Measurements from ENCODE around the gene TRPM3. TPM values are rescaled to one million over a fixed set of nuclear protein-coding genes. Genes with fewer than 3 reads are reported as not detected.

TRPM3 gene
- total RNA-seq, 3 donors from 2014 or later (not counting 1 experiment from before 2014, with no cell fraction given): not detected

GRCh38 chr9:71127301-71127700, 5.9 kb upstream of the TRPM3 start:
- intact Hi-C loops (cut with micrococcal nuclease): no loop called here
- peaks cover 4 to 7% of the 10 kb centered on the region in 2 donors for H3K9me3 Mint-ChIP-seq
- WGBS (ENCODE audit: insufficient coverage): 90% methylated on average over 2 of the region's 2 CpGs

DNA sequence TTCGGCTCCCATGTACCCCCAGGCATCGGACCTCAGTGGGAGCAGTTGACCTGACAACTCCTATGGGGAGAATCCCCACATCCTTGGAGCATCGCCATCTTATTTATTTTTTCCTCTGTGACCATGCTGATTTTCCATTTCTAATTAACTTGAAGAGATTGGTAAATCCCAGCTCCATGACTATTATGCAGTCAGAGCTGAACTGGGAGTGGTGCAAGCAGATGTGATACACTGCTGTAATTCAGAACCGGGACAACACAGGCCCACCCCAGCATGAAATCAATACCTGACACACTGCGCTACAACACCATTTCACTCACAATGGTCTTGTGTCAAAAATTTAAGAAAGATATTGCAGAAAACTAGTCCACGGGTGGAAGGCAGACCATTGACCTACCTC, 1.0 kb upstream of the TRPM3 start:
- intact Hi-C loops (cut with micrococcal nuclease): no loop called here
- no peaks in the 10 kb centered on the region for H3K4me1 ChIP-seq (ENCODE audit: control insufficient read depth, insufficient read depth, low read length)
- no peaks in the 10 kb centered on the region for H3K27me3 ChIP-seq (ENCODE audit: control insufficient read depth, insufficient read depth, low read length)
- DNase-seq: no peak
- H3K9me3 ChIP-seq (ENCODE audit: control insufficient read depth, insufficient read depth, low read length): no peaks in the 10 kb centered on the region
- no peak for ATAC-seq
- no peak overlapping the region for H3K27ac Mint-ChIP-seq
- no peak overlapping the region for H3K4me3 Mint-ChIP-seq
- no peaks in the 10 kb centered on the region for H3K36me3 ChIP-seq (ENCODE audit: control insufficient read depth, insufficient read depth, low read length)
- H3K4me3 ChIP-seq (ENCODE audit: low read length): no peak overlapping the region
- H3K4me1 Mint-ChIP-seq: no peaks in the 10 kb centered on the region
- peaks cover 0 to 5% of the 10 kb centered on the region in 2 donors for H3K9me3 Mint-ChIP-seq
- H3K27me3 Mint-ChIP-seq (ENCODE audit: low read depth in 2 of 2): peaks cover 6 to 8% of the 10 kb centered on the region in 2 donors
- 92% methylated on average over 6 of the region's 6 CpGs for WGBS (ENCODE audit: insufficient coverage)
- no peak for TF ChIP-seq CTCF (IDR thresholded peaks at IDR 0.05)
- no peaks in the 10 kb centered on the region for H3K36me3 Mint-ChIP-seq
- no peak overlapping the region for H3K27ac ChIP-seq (ENCODE audit: low read length)

More at GRCh38 chr9:71127301-71127700, 5.9 kb upstream of the TRPM3 start:
- DNase-seq: no peak
- ATAC-seq: no peak
- Histone ChIP-seq H3K4me3 (ENCODE audit: low read length) (no peak overlapping the region), H3K9me3 (ENCODE audit: control insufficient read depth, insufficient read depth, low read length) (no peaks in the 10 kb centered on the region), H3K27ac (ENCODE audit: low read length) (no peak overlapping the region), H3K36me3 (ENCODE audit: control insufficient read depth, insufficient read depth, low read length) (no peaks in the 10 kb centered on the region), H3K27me3 (ENCODE audit: control insufficient read depth, insufficient read depth, low read length) (no peaks in the 10 kb centered on the region), H3K4me1 (ENCODE audit: control insufficient read depth, insufficient read depth, low read length) (no peaks in the 10 kb centered on the region)
- Mint-ChIP-seq H3K27ac (no peak overlapping the region), H3K36me3 (no peaks in the 10 kb centered on the region), H3K4me1 (no peaks in the 10 kb centered on the region), H3K27me3 (ENCODE audit: low read depth in 2 of 2) (peaks cover 0 to 2% of the 10 kb centered on the region in 2 donors), H3K4me3 (no peak overlapping the region)
- no peak for TF ChIP-seq CTCF (IDR thresholded peaks at IDR 0.05)

- Mint-ChIP-seq H3K9me3 (peaks cover 0 to 6% of the 10 kb centered on the region in 2 donors), H3K36me3 (no peaks in the 10 kb centered on the region), H3K4me3 (no peak overlapping the region), H3K27ac (no peak overlapping the region), H3K27me3 (ENCODE audit: low read depth in 2 of 2) (peaks cover 6 to 8% of the 10 kb centered on the region in 2 donors), H3K4me1 (no peaks in the 10 kb centered on the region)
- H3K27me3 ChIP-seq (ENCODE audit: control insufficient read depth, insufficient read depth, low read length): no peaks in the 10 kb centered on the region
- intact Hi-C loops (cut with micrococcal nuclease): no loop called here
- no peak for DNase-seq
- H3K9me3 ChIP-seq (ENCODE audit: control insufficient read depth, insufficient read depth, low read length): no peaks in the 10 kb centered on the region
- H3K36me3 ChIP-seq (ENCODE audit: control insufficient read depth, insufficient read depth, low read length): no peaks in the 10 kb centered on the region
- H3K27ac ChIP-seq (ENCODE audit: low read length): no peak overlapping the region
- no peaks in the 10 kb centered on the region for H3K4me1 ChIP-seq (ENCODE audit: control insufficient read depth, insufficient read depth, low read length)
- no peak for TF ChIP-seq CTCF (IDR thresholded peaks at IDR 0.05)
- WGBS (ENCODE audit: insufficient coverage): 50% methylated on average over 1 of the region's 1 CpG
- no peak overlapping the region for H3K4me3 ChIP-seq (ENCODE audit: low read length)
- no peak for ATAC-seq
Measured at GRCh38 chr9:71122022-71122275, 528 bp upstream of the TRPM3 start.

DNA sequence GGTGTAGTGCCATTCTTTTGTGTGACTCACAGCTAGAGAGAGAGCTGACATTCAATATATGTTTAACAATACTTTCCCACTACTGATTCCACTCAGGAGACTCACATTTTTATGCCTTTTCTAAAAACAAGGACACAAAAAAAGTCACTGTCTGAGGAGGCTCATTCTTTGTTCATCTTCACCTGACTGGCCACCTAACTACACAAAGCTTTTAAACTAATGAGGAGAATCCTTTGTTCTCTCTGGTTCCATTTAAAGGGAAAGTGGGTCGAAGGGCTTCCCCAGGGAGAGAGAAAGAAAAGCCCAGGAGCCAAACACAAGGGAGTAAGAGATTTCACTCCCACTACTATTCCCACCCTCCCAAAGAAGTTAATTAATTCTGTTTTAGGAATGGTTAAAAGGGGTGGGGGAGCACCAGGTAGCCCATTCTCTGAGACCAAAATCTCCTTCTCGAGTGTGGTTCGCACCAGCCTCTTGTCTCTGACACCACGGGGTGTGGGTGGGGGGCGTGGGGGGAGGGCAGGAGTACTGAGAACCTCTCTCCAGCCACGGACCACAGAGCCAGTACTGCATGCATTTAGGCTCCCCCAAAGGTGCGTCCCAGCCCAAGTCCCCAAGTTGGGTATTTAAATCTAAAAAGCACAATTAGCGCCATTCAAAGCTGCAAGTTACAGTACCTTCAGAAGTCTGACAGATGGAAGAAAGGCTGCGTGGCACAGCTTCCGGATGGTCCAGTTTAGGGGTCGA, 747 bp downstream of the TRPM3 start:
- no peak overlapping the region for H3K27ac ChIP-seq (ENCODE audit: low read length)
- no peaks in the 10 kb centered on the region for H3K9me3 ChIP-seq (ENCODE audit: control insufficient read depth, insufficient read depth, low read length)
- no peak overlapping the region for H3K27ac Mint-ChIP-seq
- WGBS (ENCODE audit: insufficient coverage): 59% methylated on average over 8 of the region's 11 CpGs
- H3K4me3 Mint-ChIP-seq: no peak overlapping the region
- H3K4me1 Mint-ChIP-seq: no peaks in the 10 kb centered on the region
- DNase-seq: no peak
- no peak overlapping the region for H3K4me3 ChIP-seq (ENCODE audit: low read length)
- no peaks in the 10 kb centered on the region for H3K4me1 ChIP-seq (ENCODE audit: control insufficient read depth, insufficient read depth, low read length)
- H3K36me3 Mint-ChIP-seq: no peaks in the 10 kb centered on the region
- H3K27me3 ChIP-seq (ENCODE audit: control insufficient read depth, insufficient read depth, low read length): no peaks in the 10 kb centered on the region
- intact Hi-C loops (cut with micrococcal nuclease): no loop called here
- H3K36me3 ChIP-seq (ENCODE audit: control insufficient read depth, insufficient read depth, low read length): no peaks in the 10 kb centered on the region
- H3K27me3 Mint-ChIP-seq (ENCODE audit: low read depth in 2 of 2): peaks cover 6 to 8% of the 10 kb centered on the region in 2 donors
- H3K9me3 Mint-ChIP-seq: peaks cover 0 to 7% of the 10 kb centered on the region in 2 donors
- no peak for TF ChIP-seq CTCF (IDR thresholded peaks at IDR 0.05)
- ATAC-seq: no peak
